CMK (cell line): Measurements from ENCODE around the gene NPL.

ENCODE experiments used
- DNase-seq: peaks from one replicate; pipeline ENCODE4 v3.0.0-alpha.2; 2010; ENCODE audit warnings: low read depth

Gene NPL

GRCh38 chr1:182778862-182779261, 10.7 kb upstream of the NPL start:
- no peak for DNase-seq

- no peak for DNase-seq
Measured at GRCh38 chr1:182779530-182779929, 10.0 kb upstream of the NPL start.

- DNase-seq: peak; percentile 89
Measured at GRCh38 chr1:182781841-182782586, 7.6 kb upstream of the NPL start.

- no peak for DNase-seq
Measured at GRCh38 chr1:182782587-182782913, 7.0 kb upstream of the NPL start.

GRCh38 chr1:182783068-182783467, 6.5 kb upstream of the NPL start:
- DNase-seq: no peak

GRCh38 chr1:182784556-182785171, 4.9 kb upstream of the NPL start:
- DNase-seq: no peak

GRCh38 chr1:182785181-182785580, 4.4 kb upstream of the NPL start:
- DNase-seq: no peak

GRCh38 chr1:182786223-182786994, 3.2 kb upstream of the NPL start:
- no peak for DNase-seq

GRCh38 chr1:182786995-182787324, 2.6 kb upstream of the NPL start:
- no peak for DNase-seq

GRCh38 chr1:182791281-182792179, 2.0 kb downstream of the NPL start:
- DNase-seq: no peak

GRCh38 chr1:182794091-182794490, 4.5 kb downstream of the NPL start:
- DNase-seq: no peak

GRCh38 chr1:182794676-182795201, 5.2 kb downstream of the NPL start:
- DNase-seq: no peak

- DNase-seq: no peak
Measured at GRCh38 chr1:182795563-182796228, 6.1 kb downstream of the NPL start.

- DNase-seq: no peak
Measured at GRCh38 chr1:182802006-182802803, 12.6 kb downstream of the NPL start.

- DNase-seq: no peak
Measured at GRCh38 chr1:182803846-182804245, 14.3 kb downstream of the NPL start.

- DNase-seq: no peak
Measured at GRCh38 chr1:182806015-182806678, 16.6 kb downstream of the NPL start.

GRCh38 chr1:182807907-182808306, 18.3 kb downstream of the NPL start:
- DNase-seq: no peak

- no peak for DNase-seq
Measured at GRCh38 chr1:182809414-182809957, 19.9 kb downstream of the NPL start.

GRCh38 chr1:182811975-182812722, 22.6 kb downstream of the NPL start:
- no peak for DNase-seq
